ENCODE results near the gene RAD18.

- TF ChIP-seq EZH2 (IDR thresholded peaks at IDR 0.05) (no peak), POLR2AphosphoS5 (IDR thresholded peaks at IDR 0.05; ENCODE audit: borderline replicate concordance, low read depth, low read length) (no peak), FOXP2 (optimal IDR thresholded peaks at IDR 0.05; ENCODE audit: control extremely low read depth, extremely low read length, insufficient read depth) (no peak)
Measured at GRCh38 chr3:8837162-8837561, 126.1 kb downstream of the RAD18 start.

Data from SK-N-MC (cell line).